Erythroblast (primary cell): Measurements from ENCODE around the gene BRD8.

Experiments used
- GATA1 ChIP-seq: IDR thresholded peaks from 2 replicates; pipeline ENCODE4 v1.6.1; 2011; ENCODE audit warnings: low read depth, mild to moderate bottlenecking, control low read depth, low read length, moderate library complexity
- POLR2A ChIP-seq: IDR thresholded peaks from 2 replicates; pipeline ENCODE4 v1.6.1; 2011; ENCODE audit warnings: mild to moderate bottlenecking, low read length

DNA sequence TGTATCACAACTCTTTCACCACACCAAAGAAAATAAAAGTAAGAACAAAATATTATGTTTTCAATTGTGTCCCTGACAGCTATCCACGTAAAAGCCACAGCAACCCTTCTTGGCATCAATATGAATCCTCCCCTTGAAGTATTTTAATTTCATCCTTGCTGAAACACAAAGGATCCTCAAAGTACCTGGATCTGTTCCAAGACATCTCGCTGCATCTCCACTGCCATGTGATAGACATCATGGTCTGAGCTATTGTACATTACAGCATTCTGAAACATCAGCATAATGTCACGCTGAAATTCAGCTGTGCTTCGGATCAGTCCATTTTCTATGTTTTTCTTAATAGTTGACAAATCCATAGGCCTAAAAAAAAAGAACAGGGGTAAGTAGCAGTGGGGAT, 17.7 kb downstream of the BRD8 start:
- TF ChIP-seq POLR2A (no peak), GATA1 (no peak)
